Testis (tissue), 3 donors: ENCODE data around the gene GALNT17. TPM values are rescaled to one million over a fixed set of nuclear protein-coding genes. Genes with fewer than 3 reads are reported as not detected.

Experiments used
- DNase-seq: peaks from one replicate; pipeline ENCODE4 v3.0.0-alpha.2; 2019
- H3K27ac ChIP-seq, 2 donors: fragments of 200-600 bp; sonication (generic); one replicate each; pipeline ENCODE4 v1.5.1; 2019
- H3K27me3 ChIP-seq: fragments of 200-600 bp; sonication (generic); one replicate; pipeline ENCODE4 v1.5.1; 2019
- H3K36me3 ChIP-seq: fragments of 200-600 bp; sonication (generic); one replicate; pipeline ENCODE4 v1.5.1; 2017; ENCODE audit warnings: low read depth; ENCODE audit errors: missing control alignments
- H3K4me1 ChIP-seq: fragments of 200-600 bp; sonication (generic); one replicate; pipeline ENCODE4 v1.5.1; 2019
- H3K4me3 ChIP-seq, 2 donors: fragments of 200-600 bp; sonication (generic); one replicate each; pipeline ENCODE4 v1.5.1; 2017 to 2019
- H3K9me3 ChIP-seq: fragments of 200-600 bp; sonication (generic); one replicate; pipeline ENCODE4 v1.5.1; 2017
- CTCF ChIP-seq, 3 experiments: fragments of 450-650 bp in 2 of 3; fragments of 200-600 bp in 1 of 3; sonication (generic) in 1 of 3; IDR thresholded peaks; one replicate each; pipeline ENCODE4 v1.5.1; 2016 to 2019; ENCODE audit warnings: antibody characterized with exemption in 3 of 3, mild to moderate bottlenecking in 2 of 3, moderate library complexity in 1 of 3
- POLR2A ChIP-seq: fragments of 450-650 bp; IDR thresholded peaks from one replicate; pipeline ENCODE4 v1.6.1; 2017; ENCODE audit warnings: antibody characterized with exemption, mild to moderate bottlenecking, moderate library complexity
- WGBS, 2 donors: methylation state at CpG; one replicate each; pipeline ENCODE4 v1.1.5; 2018; 5-methylcytosine and 5-hydroxymethylcytosine counted together
- intact Hi-C: fragments of 100-400 bp; cut with DNase I; formaldehyde crosslinking; loops from one replicate; pipeline ENCODE4 v1.15.1; 2023; ENCODE audit warnings: low total_unique reads
- polyA plus RNA-seq: library from polyadenylated mRNA; stranded (reverse); fragments of 350-450 nt; fragmentation: Illumina TruSeq; extraction: RNeasy Lipid Tissue Mini Kit (QIAGEN cat#74804); gene quantifications from one replicate; pipeline ENCODE4 v1.2.3, GENCODE V29; 2014; ENCODE audit warnings: low read depth, low replicate concordance; ENCODE audit not compliant: insufficient read depth
- total RNA-seq, 2 donors: library from RNA; depleted of rRNA; stranded (reverse); fragments of >200 nt; gene quantifications; one replicate each; pipeline ENCODE4 v1.2.3, GENCODE V29; 2016

GALNT17 gene
- total and polyA plus RNA-seq, 3 donors from 2014 or later, result 10.9 to 39.1 (median 29.4) TPM

- intact Hi-C loops, result no loop called here
- Histone ChIP-seq H3K9me3 (no peaks in the 10 kb centered on the region), H3K4me3 (no peak overlapping the region), H3K27me3 (no peaks in the 10 kb centered on the region), H3K4me1 (peaks cover 11% of the 10 kb centered on the region), H3K36me3 (no peaks in the 10 kb centered on the region), H3K27ac (peak overlapping the region; percentile 66 to 84)
- no peak for TF ChIP-seq POLR2A
- WGBS, 2 donors, result 25 to 50% methylated on average over 3 of the region's 3 CpGs
- DNase-seq, result peak; percentile 41
These were observed 89.6 kb downstream of the GALNT17 start for GRCh38 chr7:71221549-71221948.

GRCh38 chr7:71227126-71227525, 95.2 kb downstream of the GALNT17 start:
- WGBS, 2 donors, result 84 to 85% methylated on average over 5 of the region's 5 CpGs
- Histone ChIP-seq H3K4me1 (no peaks in the 10 kb centered on the region), H3K9me3 (no peaks in the 10 kb centered on the region), H3K27me3 (no peaks in the 10 kb centered on the region), H3K36me3 (no peaks in the 10 kb centered on the region), H3K4me3 (no peak overlapping the region), H3K27ac (no peak overlapping the region)
- DNase-seq, result no peak
- TF ChIP-seq CTCF (IDR thresholded peaks at IDR 0.05) (no peak), POLR2A (no peak)
- intact Hi-C loops, result no loop called here

- Histone ChIP-seq H3K9me3 (no peaks in the 10 kb centered on the region), H3K27ac (no peak overlapping the region), H3K4me1 (no peaks in the 10 kb centered on the region), H3K27me3 (no peaks in the 10 kb centered on the region), H3K36me3 (no peaks in the 10 kb centered on the region), H3K4me3 (no peak overlapping the region)
- no peak for DNase-seq
- WGBS, 2 donors, result 86 to 90% methylated on average over 7 to 10 of the region's 10 CpGs
- TF ChIP-seq CTCF (IDR thresholded peaks at IDR 0.05) (no peak), POLR2A (no peak)
- intact Hi-C loops, result no loop called here
These were observed 97.2 kb downstream of the GALNT17 start for GRCh38 chr7:71229148-71229547.

GRCh38 chr7:71229699-71230098, 97.8 kb downstream of the GALNT17 start:
- 67 to 81% methylated on average over 6 of the region's 6 CpGs for WGBS, 2 donors
- H3K4me1 ChIP-seq, result no peaks in the 10 kb centered on the region
- H3K27ac ChIP-seq, result no peak overlapping the region
- H3K36me3 ChIP-seq, result no peaks in the 10 kb centered on the region
- H3K4me3 ChIP-seq, result no peak overlapping the region
- no peaks in the 10 kb centered on the region for H3K27me3 ChIP-seq
- TF ChIP-seq POLR2A (no peak), CTCF (IDR thresholded peaks at IDR 0.05) (no peak)
- DNase-seq, result no peak
- intact Hi-C loops, result no loop called here
- no peaks in the 10 kb centered on the region for H3K9me3 ChIP-seq

GRCh38 chr7:71235253-71235652, 103.3 kb downstream of the GALNT17 start:
- no peak for TF ChIP-seq CTCF (IDR thresholded peaks at IDR 0.05)
- no peak for TF ChIP-seq POLR2A
- WGBS, 2 donors, result 89 to 92% methylated on average over 10 of the region's 10 CpGs
- peak overlapping the region; percentile 77 to 80 for H3K27ac ChIP-seq
- H3K4me3 ChIP-seq, result no peak overlapping the region
- H3K9me3 ChIP-seq, result no peaks in the 10 kb centered on the region
- no peaks in the 10 kb centered on the region for H3K27me3 ChIP-seq
- intact Hi-C loops, result no loop called here
- peaks cover 49% of the 10 kb centered on the region for H3K4me1 ChIP-seq
- no peaks in the 10 kb centered on the region for H3K36me3 ChIP-seq
- DNase-seq, result no peak
